Measurements from ENCODE around the gene SCGB1D2.

- TF ChIP-seq CTCF (IDR thresholded peaks at IDR 0.05; ENCODE audit: low read depth, low read length) (no peak), EZH2phosphoT487 (IDR thresholded peaks at IDR 0.05; ENCODE audit: low read depth) (no peak)
Observed at GRCh38 chr11:62242021-62242420, at the start of gene SCGB1D2.

Data from OCI-LY3 (cell line).